ENCODE data around the gene RELB. TPM values are rescaled to one million over a fixed set of nuclear protein-coding genes. Genes with fewer than 3 reads are reported as not detected.

The RELB gene
- total and polyA plus RNA-seq, 2 of the 4 experiments (the other 2 are of a cell fraction) = 5.0 to 17.2 TPM

GRCh38 chr19:45019187-45019586 is 17.9 kb downstream of the RELB start:
- Histone ChIP-seq H4K20me1 (ENCODE audit: insufficient read depth, low read length) (no peaks in the 10 kb centered on the region), H3K9ac (ENCODE audit: low read depth, low read length) (no peak overlapping the region), H3K79me1 (ENCODE audit: low read depth in 1 of 2, low read length in 2 of 2) (0 out of 4 replicates have a peak, but pooled peaks cover 0 to 3% of the 10 kb centered on the region in 2 experiments), H2BK5ac (ENCODE audit: low read depth, low read length, poor library complexity, severe bottlenecking) (no peak overlapping the region), H4K91ac (ENCODE audit: insufficient read depth, low read depth, low read length) (no peak overlapping the region), H3K9me1 (ENCODE audit: insufficient read depth, low read length) (no peaks in the 10 kb centered on the region), H2AK5ac (ENCODE audit: low read depth, low read length) (no peak overlapping the region), H3K4me3 (ENCODE audit: insufficient read depth, low read depth, low read length) (no peak overlapping the region), H3K27ac (ENCODE audit: insufficient read depth, low read length) (no peak overlapping the region), H2BK120ac (ENCODE audit: low read depth, low read length) (no peak overlapping the region), H3K23ac (ENCODE audit: low read depth, low read length) (no peak overlapping the region), H3K18ac (ENCODE audit: low read depth, low read length) (no peak overlapping the region), H3K56ac (ENCODE audit: extremely low read depth, insufficient read depth, low read length) (no peak overlapping the region), H3K9me3 (ENCODE audit: control insufficient read depth, insufficient read depth, low read length) (no peaks in the 10 kb centered on the region), H3K36me3 (ENCODE audit: control insufficient read depth, insufficient read depth, low read length) (peaks cover 13% of the 10 kb centered on the region), H3K4me1 (ENCODE audit: control insufficient read depth, insufficient read depth, low read length) (no peaks in the 10 kb centered on the region), H3K14ac (replicated peaks; ENCODE audit: low read depth, low read length) (no peak overlapping the region), H4K5ac (ENCODE audit: low read depth, low read length) (no peak overlapping the region), H4K8ac (ENCODE audit: low read depth in 2 of 2, low read length in 2 of 2) (no peak overlapping the region), H2BK20ac (ENCODE audit: low read depth, low read length) (no peak overlapping the region), H3K4me2 (ENCODE audit: low read depth, low read length) (no peak overlapping the region), H3K27me3 (ENCODE audit: control insufficient read depth, insufficient read depth, low read length) (no peaks in the 10 kb centered on the region), H2AFZ (replicated peaks; ENCODE audit: low read length, poor library complexity) (no peak overlapping the region), H2BK15ac (ENCODE audit: low read depth, low read length) (no peak overlapping the region), H2AK9ac (replicated peaks; ENCODE audit: low read depth, low read length, poor library complexity) (no peak overlapping the region), H3K4ac (ENCODE audit: low read depth, low read length) (no peak overlapping the region)
- ChIA-PET POLR2A (ENCODE audit: unreplicated experiment) (no interaction called here), CTCF (no interaction called here)
- dilution Hi-C loops (cut with HindIII; ENCODE audit: low sequenced_read_pairs, unreplicated experiment) (no loop called here), in situ Hi-C loops (cut with MboI; ENCODE audit: low sequenced_read_pairs) (no loop called here), intact Hi-C loops (cut with micrococcal nuclease) (no loop called here)
- BruUV-seq (replicated peaks) = no TSS peak
- DNase-seq = no peak
- no peak for TF ChIP-seq CTCF (conservative IDR thresholded peaks at IDR 0.05; ENCODE audit: low read depth, low read length)
- TF ChIP-seq CEBPB (IDR thresholded peaks at IDR 0.05; ENCODE audit: low read depth, low read length) = no peak
- no peak for TF ChIP-seq POLR2A (IDR thresholded peaks at IDR 0.05; ENCODE audit: low read depth, low read length)
- no peak for TF ChIP-seq MAFK (IDR thresholded peaks at IDR 0.05; ENCODE audit: low read depth, low read length)
- no peak for TF ChIP-seq NFE2L2 (IDR thresholded peaks at IDR 0.05; ENCODE audit: low read depth, low read length)
- no peak for TF ChIP-seq MAZ (IDR thresholded peaks at IDR 0.05; ENCODE audit: borderline replicate concordance, low read depth, low read length)
- no peak for TF ChIP-seq FOS (IDR thresholded peaks at IDR 0.05; ENCODE audit: low read depth, low read length)
- ATAC-seq (ENCODE audit: low read depth) = no peak
- 100% methylated on average over 1 of the region's 2 CpGs; no CpG with 5 or more reads in 1 of the 2 experiments for WGBS, 2 experiments (ENCODE audit: extremely low coverage in 2 of 2, insufficient read length in 1 of 2)

Measured in IMR-90 (cell line).